Breast epithelium (tissue), 4 donors: ENCODE data around the gene BCAS3. TPM values are rescaled to one million over a fixed set of nuclear protein-coding genes. Genes with fewer than 3 reads are reported as not detected.

ENCODE experiments used
- DNase-seq, 2 donors: peaks; one replicate each; pipeline ENCODE4 v3.0.0-alpha.2; 2019; ENCODE audit warnings: low spot score in 2 of 2
- H3K27ac ChIP-seq, 2 donors: fragments of 200-600 bp; sonication (generic) in 1 of 2; one replicate each; pipeline ENCODE4 v1.5.1; 2016 to 2019; ENCODE audit warnings: mild to moderate bottlenecking in 1 of 2
- H3K27me3 ChIP-seq, 2 donors: fragments of 200-600 bp; sonication (generic) in 1 of 2; one replicate each; pipeline versions ENCODE4 v1.5.1 to v1.6.0; 2017 to 2019; ENCODE audit warnings: control low read depth in 1 of 2, mild to moderate bottlenecking in 1 of 2
- H3K36me3 ChIP-seq: fragments of 200-600 bp; one replicate; pipeline ENCODE4 v1.5.1; 2019
- H3K4me1 ChIP-seq, 2 donors: fragments of 200-600 bp; sonication (generic); one replicate each; pipeline ENCODE4 v1.5.1; 2016 to 2019; ENCODE audit warnings: control low read depth in 1 of 2
- H3K4me3 ChIP-seq, 3 donors: fragments of 200-600 bp; sonication (generic); 1 replicate in 2 of 3; 2 replicates in 1 of 3; pipeline ENCODE4 v1.5.1; 2016 to 2019; ENCODE audit warnings: mild to moderate bottlenecking in 3 of 3, moderate library complexity in 2 of 3
- H3K9me3 ChIP-seq, 2 donors: fragments of 200-600 bp; sonication (generic) in 1 of 2; one replicate each; pipeline ENCODE4 v1.5.1; 2016 to 2019; ENCODE audit warnings: control low read depth in 1 of 2
- POLR2A ChIP-seq: fragments of 450-650 bp; IDR thresholded peaks from one replicate; pipeline ENCODE4 v1.6.1; 2016; ENCODE audit warnings: antibody characterized with exemption, mild to moderate bottlenecking, moderate library complexity
- POLR2AphosphoS5 ChIP-seq, 3 donors: sonication (generic); formaldehyde crosslinking; IDR thresholded peaks; one replicate each; pipeline ENCODE4 v1.6.1; 2017; ENCODE audit warnings: antibody characterized with exemption in 3 of 3
- intact Hi-C: fragments of 100-400 bp; cut with DNase I; formaldehyde crosslinking; loops from one replicate; pipeline ENCODE4 v1.15.1; 2023; ENCODE audit warnings: low total_unique reads
- total RNA-seq, 3 donors: library from RNA; depleted of rRNA; stranded (reverse); fragments of >200 nt; gene quantifications; one replicate each; pipeline ENCODE4 v1.1.0, GENCODE V29; 2016
- TF ChIP-seq, protein P1 (sequence below), 3 donors: fragments of 450-650 bp; IDR thresholded peaks; one replicate each; pipeline ENCODE4 v1.5.1; 2016 to 2017; ENCODE audit warnings: antibody characterized with exemption in 3 of 3, mild to moderate bottlenecking in 3 of 3, moderate library complexity in 3 of 3

Gene BCAS3
- total RNA-seq, 3 donors from 2014 or later, result 30.8 to 47.9 (median 31.2) TPM

DNA sequence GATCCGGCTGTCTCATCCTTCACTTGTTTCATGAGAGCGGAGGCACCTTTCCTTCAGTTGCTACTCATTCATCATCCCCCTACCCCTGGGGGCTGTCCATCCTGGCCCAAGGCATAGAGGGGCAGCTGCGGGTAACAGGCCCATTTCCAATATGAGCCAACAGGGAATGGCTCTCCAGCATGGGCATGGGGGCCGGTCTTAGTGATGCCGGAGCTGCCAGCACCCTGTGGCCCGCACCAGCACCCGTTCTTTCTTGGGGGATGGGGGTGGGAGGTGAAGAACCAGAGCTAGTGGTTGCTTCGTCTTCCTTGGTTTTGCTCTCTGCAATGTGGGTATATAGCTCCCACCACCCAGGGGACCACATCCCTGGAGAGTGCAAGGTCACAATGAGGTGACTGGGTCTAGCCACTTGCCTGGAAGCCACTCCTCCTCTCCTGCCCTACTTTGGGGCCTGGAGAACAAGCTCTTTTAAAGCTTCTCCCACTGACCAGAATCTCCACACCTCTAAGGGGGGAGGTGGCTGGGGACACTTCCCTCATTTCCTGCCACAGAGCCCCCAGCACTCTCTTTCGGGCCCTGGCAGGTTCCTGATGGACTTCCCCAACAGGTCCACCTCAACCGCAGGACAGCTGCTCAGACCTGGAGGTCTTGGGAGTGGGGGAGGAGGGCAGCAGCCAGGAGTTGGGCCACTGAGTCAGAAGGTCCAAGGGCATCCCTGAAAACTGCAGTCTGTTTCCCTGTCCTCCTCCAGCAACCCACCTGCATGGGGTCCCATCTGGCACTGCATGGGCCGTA is 710.1 kb downstream of the BCAS3 start:
- intact Hi-C loops, result no loop called here
- DNase-seq, result no peak
- TF ChIP-seq, protein P1, sequence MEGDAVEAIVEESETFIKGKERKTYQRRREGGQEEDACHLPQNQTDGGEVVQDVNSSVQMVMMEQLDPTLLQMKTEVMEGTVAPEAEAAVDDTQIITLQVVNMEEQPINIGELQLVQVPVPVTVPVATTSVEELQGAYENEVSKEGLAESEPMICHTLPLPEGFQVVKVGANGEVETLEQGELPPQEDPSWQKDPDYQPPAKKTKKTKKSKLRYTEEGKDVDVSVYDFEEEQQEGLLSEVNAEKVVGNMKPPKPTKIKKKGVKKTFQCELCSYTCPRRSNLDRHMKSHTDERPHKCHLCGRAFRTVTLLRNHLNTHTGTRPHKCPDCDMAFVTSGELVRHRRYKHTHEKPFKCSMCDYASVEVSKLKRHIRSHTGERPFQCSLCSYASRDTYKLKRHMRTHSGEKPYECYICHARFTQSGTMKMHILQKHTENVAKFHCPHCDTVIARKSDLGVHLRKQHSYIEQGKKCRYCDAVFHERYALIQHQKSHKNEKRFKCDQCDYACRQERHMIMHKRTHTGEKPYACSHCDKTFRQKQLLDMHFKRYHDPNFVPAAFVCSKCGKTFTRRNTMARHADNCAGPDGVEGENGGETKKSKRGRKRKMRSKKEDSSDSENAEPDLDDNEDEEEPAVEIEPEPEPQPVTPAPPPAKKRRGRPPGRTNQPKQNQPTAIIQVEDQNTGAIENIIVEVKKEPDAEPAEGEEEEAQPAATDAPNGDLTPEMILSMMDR (IDR thresholded peaks at IDR 0.05), result no peak
- no peak for TF ChIP-seq POLR2AphosphoS5 (IDR thresholded peaks at IDR 0.05)
- TF ChIP-seq POLR2A, result no peak

DNA sequence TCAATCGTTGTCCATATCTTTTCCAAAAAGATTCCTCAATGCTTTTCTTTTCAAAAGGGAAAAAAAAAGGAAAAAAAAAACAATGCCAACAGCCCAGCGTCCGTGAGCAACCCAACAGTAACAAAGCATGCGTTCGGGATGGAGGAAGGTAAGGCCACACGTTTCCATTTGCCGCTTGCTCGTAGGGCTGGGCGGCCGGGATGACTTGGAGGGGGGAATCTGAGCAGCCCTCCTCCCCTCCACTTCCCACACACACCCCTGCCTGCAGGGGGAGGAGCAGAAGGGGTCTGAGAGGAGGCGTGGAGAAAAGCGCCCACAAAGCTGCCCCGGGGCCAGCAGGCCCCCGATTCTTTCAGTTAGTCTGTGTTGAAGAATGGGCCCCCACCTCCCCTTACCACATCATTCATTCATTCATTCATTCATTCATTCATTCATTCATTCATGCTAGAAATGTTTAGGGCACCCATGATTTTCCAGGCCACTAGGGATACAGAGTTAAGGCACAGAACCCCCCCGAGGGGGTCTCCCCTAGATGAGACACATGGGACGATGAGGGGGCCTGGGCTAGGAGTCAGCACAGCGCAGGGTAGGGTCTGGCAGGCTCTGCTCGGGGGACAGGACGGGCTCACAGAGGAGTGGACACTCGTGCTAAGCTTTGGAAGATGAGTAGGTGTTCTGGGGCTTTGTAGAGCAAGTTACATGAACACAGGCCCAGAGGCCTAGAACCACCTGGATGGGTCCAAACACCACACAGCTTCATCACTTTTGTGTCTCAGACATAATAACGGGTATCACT is 711.1 kb downstream of the BCAS3 start:
- intact Hi-C loops, result no loop called here
- no peak overlapping the region for H3K27ac ChIP-seq
- no peaks in the 10 kb centered on the region for H3K36me3 ChIP-seq
- H3K4me3 ChIP-seq, result no peak overlapping the region
- DNase-seq, result no peak
- H3K9me3 ChIP-seq, result no peaks in the 10 kb centered on the region
- TF ChIP-seq, protein P1 (IDR thresholded peaks at IDR 0.05), result no peak
- H3K4me1 ChIP-seq, result no peaks in the 10 kb centered on the region
- no peaks in the 10 kb centered on the region for H3K27me3 ChIP-seq

More for the DNA sequence above, 710.1 kb downstream of the BCAS3 start:
- no peaks in the 10 kb centered on the region for H3K9me3 ChIP-seq
- H3K27me3 ChIP-seq, result no peaks in the 10 kb centered on the region
- H3K27ac ChIP-seq, result no peak overlapping the region
- no peaks in the 10 kb centered on the region for H3K4me1 ChIP-seq
- H3K36me3 ChIP-seq, result no peaks in the 10 kb centered on the region
- no peak overlapping the region for H3K4me3 ChIP-seq

DNA sequence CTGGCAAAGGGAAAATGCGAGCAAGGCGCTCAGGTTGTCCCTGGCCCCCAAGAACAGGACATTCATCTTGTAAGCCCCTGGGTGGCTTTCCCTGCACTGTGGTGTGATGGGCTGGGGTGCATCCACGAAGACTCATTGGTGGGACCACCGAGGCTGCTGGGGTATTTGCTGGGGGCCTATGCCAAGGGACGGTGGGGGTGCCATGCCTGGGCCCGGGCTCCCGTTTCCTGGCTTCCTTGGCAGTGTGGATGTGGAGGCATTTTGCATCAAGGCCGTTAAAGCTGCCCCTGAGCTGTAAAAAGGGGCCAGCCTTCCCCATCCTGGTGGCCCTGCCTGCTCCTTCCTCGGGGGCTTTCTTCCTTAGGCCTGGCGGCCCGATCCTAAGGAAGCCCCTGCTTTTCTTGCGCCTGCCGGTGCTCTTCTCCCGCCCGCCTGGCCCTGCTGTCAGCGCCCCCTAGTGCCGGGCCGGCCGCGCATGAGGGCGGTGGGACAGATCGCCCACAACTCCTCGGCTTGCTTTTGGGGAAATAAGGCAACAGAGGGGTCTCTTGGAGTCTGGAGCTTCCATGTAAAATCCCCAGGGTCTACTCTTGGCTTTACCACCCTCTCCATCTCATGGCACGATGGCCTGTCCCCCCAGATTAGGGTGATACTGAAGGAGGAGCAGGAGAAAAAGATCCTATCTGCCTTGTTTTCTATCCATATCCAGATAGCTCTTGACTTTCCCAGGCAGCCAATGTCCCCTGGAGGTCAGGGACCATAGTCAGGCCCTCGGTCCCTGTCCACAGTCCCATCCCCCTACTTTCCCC is 712.2 kb downstream of the BCAS3 start:
- H3K27ac ChIP-seq, result peak overlapping the region in 1 of 2 donors; percentile 8
- H3K4me3 ChIP-seq, result no peak overlapping the region
- intact Hi-C loops, result no loop called here
- no peaks in the 10 kb centered on the region for H3K27me3 ChIP-seq
- H3K36me3 ChIP-seq, result no peaks in the 10 kb centered on the region
- H3K4me1 ChIP-seq, result no peaks in the 10 kb centered on the region
- no peak for DNase-seq
- no peaks in the 10 kb centered on the region for H3K9me3 ChIP-seq
- TF ChIP-seq POLR2A, result no peak
- TF ChIP-seq, protein P1 (IDR thresholded peaks at IDR 0.05), result peak; percentile 36 to 70 (median 49)

DNA sequence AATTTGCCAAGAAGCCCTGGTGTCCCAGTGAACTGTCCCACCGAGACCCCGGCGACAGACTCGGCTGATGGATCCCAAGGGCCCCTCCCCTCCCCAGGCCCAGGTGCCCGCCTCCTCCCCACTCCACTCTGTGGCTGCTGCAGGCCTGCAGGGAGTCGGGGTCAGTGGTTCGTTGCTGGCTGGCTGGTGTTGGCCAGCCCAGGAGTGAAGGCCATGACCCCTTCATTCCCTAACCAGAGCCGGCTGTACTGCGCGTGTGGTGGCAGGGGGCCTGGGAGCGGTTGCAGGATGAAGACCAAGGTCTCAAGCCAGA is 712.8 kb downstream of the BCAS3 start:
- no peak for DNase-seq
- Histone ChIP-seq H3K4me3 (no peak overlapping the region), H3K27ac (peak overlapping the region in 1 of 2 donors; percentile 8), H3K36me3 (no peaks in the 10 kb centered on the region), H3K9me3 (no peaks in the 10 kb centered on the region), H3K4me1 (no peaks in the 10 kb centered on the region), H3K27me3 (no peaks in the 10 kb centered on the region)
- intact Hi-C loops, result no loop called here
- TF ChIP-seq POLR2AphosphoS5 (IDR thresholded peaks at IDR 0.05) (no peak), POLR2A (no peak)

DNA sequence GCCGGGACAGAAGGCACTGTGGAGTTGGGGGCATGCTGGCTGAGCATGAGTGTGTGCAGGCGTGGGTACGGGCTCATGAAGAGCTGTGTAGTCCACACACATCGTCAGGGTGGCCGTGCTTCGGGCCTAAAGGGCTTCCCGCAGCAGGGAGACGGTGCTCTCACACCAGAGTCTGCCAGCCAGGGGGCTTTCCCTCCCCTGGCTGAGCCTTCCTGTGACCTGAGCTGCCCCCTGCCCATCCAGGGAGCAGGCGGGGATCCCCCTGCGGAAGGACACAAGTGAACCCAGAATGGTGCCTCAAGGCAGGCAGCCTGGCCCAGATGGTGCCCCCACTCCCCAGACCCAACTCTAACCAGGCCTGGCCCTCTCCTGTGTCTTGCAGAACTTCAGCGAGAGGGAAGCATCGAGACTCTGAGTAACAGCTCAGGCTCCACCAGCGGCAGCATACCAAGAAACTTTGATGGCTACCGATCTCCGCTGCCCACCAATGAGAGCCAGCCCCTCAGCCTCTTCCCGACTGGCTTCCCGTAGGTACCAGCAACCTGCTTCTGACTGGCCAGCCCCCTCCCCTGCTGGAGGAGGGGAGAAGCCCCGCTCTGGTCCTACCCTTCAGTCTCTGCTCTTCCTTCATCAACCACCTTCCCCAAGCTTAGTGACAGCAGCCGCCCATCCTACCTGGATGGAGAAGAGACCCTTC is 714.1 kb downstream of the BCAS3 start:
- no peaks in the 10 kb centered on the region for H3K36me3 ChIP-seq
- no peak for DNase-seq
- intact Hi-C loops, result no loop called here
- peaks cover 0 to 3% of the 10 kb centered on the region in 2 donors for H3K27me3 ChIP-seq
- no peaks in the 10 kb centered on the region for H3K4me1 ChIP-seq
- H3K4me3 ChIP-seq, result no peak overlapping the region
- peak overlapping the region in 1 of 2 donors; percentile 12 for H3K27ac ChIP-seq
- TF ChIP-seq, protein P1 (IDR thresholded peaks at IDR 0.05), result no peak
- no peak for TF ChIP-seq POLR2A
- TF ChIP-seq POLR2AphosphoS5 (IDR thresholded peaks at IDR 0.05), result no peak
- H3K9me3 ChIP-seq, result no peaks in the 10 kb centered on the region
